MV-4-11 (cell line): Measurements from ENCODE around the gene THADA.
"Not testable (repeated sequence)": the region's sequence is repeated elsewhere in the genome, so short reads cannot be mapped to it uniquely, and the experiment has no call there.

Source experiments
- DNase-seq: peaks from one replicate; lab custom pipeline; 2025; lab: John Stamatoyannopoulos, UW

The THADA gene

GRCh38 chr2:43595603-43596412 is at the start of gene THADA:
Gene THADA (minus strand): TSS chr2:43596038. CDS start chr2:43592392, 3,646 bp downstream.
- DNase-seq: peak; percentile 99

- DNase-seq: no peak
Measured at GRCh38 chr2:43643680-43644079, 47.8 kb upstream of the THADA start.

- DNase-seq: peak; percentile 43
Measured at GRCh38 chr2:43642363-43642762, 46.5 kb upstream of the THADA start.

GRCh38 chr2:43637030-43637803 is 41.4 kb upstream of the THADA start, which contains the start of gene PLEKHH2:
Gene PLEKHH2 (plus strand): TSS chr2:43637260. CDS start chr2:43644674, 7,414 bp downstream.
- peak; percentile 72 for DNase-seq

GRCh38 chr2:43636621-43637020 is 40.8 kb upstream of the THADA start:
- no peak for DNase-seq

- not testable (repeated sequence) for DNase-seq
Measured at GRCh38 chr2:43636153-43636552, 40.3 kb upstream of the THADA start.

- DNase-seq: peak; percentile 66
Measured at GRCh38 chr2:43634604-43635306, 38.9 kb upstream of the THADA start.

- no peak for DNase-seq
Measured at GRCh38 chr2:43631618-43632317, 35.9 kb upstream of the THADA start.

- peak; percentile 25 for DNase-seq
Measured at GRCh38 chr2:43622931-43623451, 27.2 kb upstream of the THADA start.

GRCh38 chr2:43619511-43619910 is 23.7 kb upstream of the THADA start:
- no peak for DNase-seq

- DNase-seq: no peak
Measured at GRCh38 chr2:43616967-43617680, 21.3 kb upstream of the THADA start.

- DNase-seq: no peak
Measured at GRCh38 chr2:43612944-43613343, 17.1 kb upstream of the THADA start.

GRCh38 chr2:43611987-43612894 is 16.4 kb upstream of the THADA start:
- DNase-seq: peak; percentile 65

GRCh38 chr2:43610361-43610760 is 14.5 kb upstream of the THADA start:
- no peak for DNase-seq

GRCh38 chr2:43609290-43609918 is 13.6 kb upstream of the THADA start:
- DNase-seq: peak; percentile 15

- no peak for DNase-seq
Measured at GRCh38 chr2:43605851-43606250, 10.0 kb upstream of the THADA start.

- peak; percentile 49 for DNase-seq
Measured at GRCh38 chr2:43605079-43605655, 9.3 kb upstream of the THADA start.

GRCh38 chr2:43604674-43605073 is 8.8 kb upstream of the THADA start:
- DNase-seq: no peak

- DNase-seq: not testable (repeated sequence)
Measured at GRCh38 chr2:43600596-43600995, 4.8 kb upstream of the THADA start.
